ENCODE data around the gene OR9A2.

OR9A2 gene

GRCh38 chr7:143002898-143003297 is 24.0 kb downstream of the OR9A2 start:
- no peak overlapping the region for H3K4me3 ChIP-seq (ENCODE audit: low read length)
- TF ChIP-seq CTCF (IDR thresholded peaks at IDR 0.05; ENCODE audit: insufficient read depth, low read depth, low read length, missing control alignments): no peak
- DNase-seq (ENCODE audit: low read depth): no peak

- peak; percentile 32 for TF ChIP-seq CTCF (IDR thresholded peaks at IDR 0.05; ENCODE audit: insufficient read depth, low read depth, low read length, missing control alignments)
- H3K4me3 ChIP-seq (ENCODE audit: low read length): no peak overlapping the region
- peak; percentile 4 for DNase-seq (ENCODE audit: low read depth)
Measured at GRCh38 chr7:143002106-143002505, 24.8 kb downstream of the OR9A2 start.

- no peak for TF ChIP-seq CTCF (IDR thresholded peaks at IDR 0.05; ENCODE audit: insufficient read depth, low read depth, low read length, missing control alignments)
- DNase-seq (ENCODE audit: low read depth): no peak
- no peak overlapping the region for H3K4me3 ChIP-seq (ENCODE audit: low read length)
Measured at GRCh38 chr7:143000648-143001047, 26.3 kb downstream of the OR9A2 start.

GRCh38 chr7:142999793-143000192 is 27.1 kb downstream of the OR9A2 start:
- no peak for TF ChIP-seq CTCF (IDR thresholded peaks at IDR 0.05; ENCODE audit: insufficient read depth, low read depth, low read length, missing control alignments)
- H3K4me3 ChIP-seq (ENCODE audit: low read length): no peak overlapping the region
- no peak for DNase-seq (ENCODE audit: low read depth)

GRCh38 chr7:142998966-142999365 is 28.0 kb downstream of the OR9A2 start:
- no peak for DNase-seq (ENCODE audit: low read depth)
- no peak for TF ChIP-seq CTCF (IDR thresholded peaks at IDR 0.05; ENCODE audit: insufficient read depth, low read depth, low read length, missing control alignments)
- no peak overlapping the region for H3K4me3 ChIP-seq (ENCODE audit: low read length)

- H3K4me3 ChIP-seq (ENCODE audit: low read length): no peak overlapping the region
- TF ChIP-seq CTCF (IDR thresholded peaks at IDR 0.05; ENCODE audit: insufficient read depth, low read depth, low read length, missing control alignments): no peak
- DNase-seq (ENCODE audit: low read depth): no peak
Measured at GRCh38 chr7:142997456-142997989, 29.4 kb downstream of the OR9A2 start.

GRCh38 chr7:142992427-142992826 is 34.5 kb downstream of the OR9A2 start:
- no peak for DNase-seq (ENCODE audit: low read depth)
- no peak overlapping the region for H3K4me3 ChIP-seq (ENCODE audit: low read length)
- TF ChIP-seq CTCF (IDR thresholded peaks at IDR 0.05; ENCODE audit: insufficient read depth, low read depth, low read length, missing control alignments): no peak

Data from epithelial cell of esophagus (primary cell).